ENCODE results near the gene TRRAP.

DNA sequence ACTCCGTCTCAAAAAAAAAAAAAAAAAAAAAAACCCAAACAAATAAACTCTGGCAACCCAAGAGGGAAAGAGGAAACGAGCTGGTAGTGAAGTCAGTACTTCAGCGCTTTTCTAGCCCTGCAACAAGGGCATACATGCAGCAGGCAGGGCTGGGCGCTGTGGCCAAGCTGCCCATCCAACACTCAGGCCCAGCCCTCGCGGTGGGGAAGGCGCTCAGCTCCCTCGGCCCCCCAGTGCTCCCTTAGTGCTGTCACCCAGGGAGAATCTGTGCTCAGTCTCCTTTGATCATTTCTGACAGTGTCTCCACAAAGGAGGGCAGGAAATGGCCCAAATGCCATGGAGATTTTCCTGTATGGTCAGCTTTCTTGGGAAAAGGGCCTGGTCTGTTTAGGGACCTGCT is 168.4 kb downstream of the TRRAP start:
- TF ChIP-seq, protein P1, sequence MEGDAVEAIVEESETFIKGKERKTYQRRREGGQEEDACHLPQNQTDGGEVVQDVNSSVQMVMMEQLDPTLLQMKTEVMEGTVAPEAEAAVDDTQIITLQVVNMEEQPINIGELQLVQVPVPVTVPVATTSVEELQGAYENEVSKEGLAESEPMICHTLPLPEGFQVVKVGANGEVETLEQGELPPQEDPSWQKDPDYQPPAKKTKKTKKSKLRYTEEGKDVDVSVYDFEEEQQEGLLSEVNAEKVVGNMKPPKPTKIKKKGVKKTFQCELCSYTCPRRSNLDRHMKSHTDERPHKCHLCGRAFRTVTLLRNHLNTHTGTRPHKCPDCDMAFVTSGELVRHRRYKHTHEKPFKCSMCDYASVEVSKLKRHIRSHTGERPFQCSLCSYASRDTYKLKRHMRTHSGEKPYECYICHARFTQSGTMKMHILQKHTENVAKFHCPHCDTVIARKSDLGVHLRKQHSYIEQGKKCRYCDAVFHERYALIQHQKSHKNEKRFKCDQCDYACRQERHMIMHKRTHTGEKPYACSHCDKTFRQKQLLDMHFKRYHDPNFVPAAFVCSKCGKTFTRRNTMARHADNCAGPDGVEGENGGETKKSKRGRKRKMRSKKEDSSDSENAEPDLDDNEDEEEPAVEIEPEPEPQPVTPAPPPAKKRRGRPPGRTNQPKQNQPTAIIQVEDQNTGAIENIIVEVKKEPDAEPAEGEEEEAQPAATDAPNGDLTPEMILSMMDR (IDR thresholded peaks at IDR 0.05) = no peak
- TF ChIP-seq POLR2A (IDR thresholded peaks at IDR 0.05) = no peak
